VCaP (cell line): ENCODE measurements around the gene WWOX.
A peak's percentile ranks its signal among the peaks of the same experiment; 100 is the strongest.

ENCODE experiments used
- H3K27ac ChIP-seq: fragments of 450-650 bp; 2 replicates; pipeline ENCODE4 v1.5.1; 2017
- TF ChIP-seq, protein P1 (sequence below): fragments of 450-650 bp; conservative IDR thresholded peaks from 2 replicates; pipeline ENCODE4 v1.5.1; 2017; ENCODE audit warnings: mild to moderate bottlenecking, moderate library complexity

WWOX gene

DNA sequence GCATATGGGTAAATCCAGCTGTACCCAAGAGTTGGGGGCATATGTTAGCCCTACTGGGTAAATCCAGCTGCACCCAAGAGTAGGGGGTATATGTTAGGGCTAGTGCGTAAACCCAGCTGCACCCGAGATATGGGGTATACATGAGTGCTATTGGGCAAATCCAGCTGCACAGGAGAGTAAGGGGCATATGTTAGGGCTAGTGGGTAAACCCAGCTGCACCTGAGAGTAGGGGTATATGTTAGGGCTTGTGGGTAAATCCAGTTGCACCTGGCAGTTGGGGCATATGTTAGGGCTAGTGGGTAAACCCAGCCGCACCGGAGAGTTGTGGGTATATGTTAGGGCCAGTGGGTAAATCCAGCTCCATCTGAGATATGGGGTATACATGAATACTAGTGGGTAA is 80.9 kb downstream of the WWOX start:
- H3K27ac ChIP-seq, result no peak overlapping the region
- TF ChIP-seq, protein P1, sequence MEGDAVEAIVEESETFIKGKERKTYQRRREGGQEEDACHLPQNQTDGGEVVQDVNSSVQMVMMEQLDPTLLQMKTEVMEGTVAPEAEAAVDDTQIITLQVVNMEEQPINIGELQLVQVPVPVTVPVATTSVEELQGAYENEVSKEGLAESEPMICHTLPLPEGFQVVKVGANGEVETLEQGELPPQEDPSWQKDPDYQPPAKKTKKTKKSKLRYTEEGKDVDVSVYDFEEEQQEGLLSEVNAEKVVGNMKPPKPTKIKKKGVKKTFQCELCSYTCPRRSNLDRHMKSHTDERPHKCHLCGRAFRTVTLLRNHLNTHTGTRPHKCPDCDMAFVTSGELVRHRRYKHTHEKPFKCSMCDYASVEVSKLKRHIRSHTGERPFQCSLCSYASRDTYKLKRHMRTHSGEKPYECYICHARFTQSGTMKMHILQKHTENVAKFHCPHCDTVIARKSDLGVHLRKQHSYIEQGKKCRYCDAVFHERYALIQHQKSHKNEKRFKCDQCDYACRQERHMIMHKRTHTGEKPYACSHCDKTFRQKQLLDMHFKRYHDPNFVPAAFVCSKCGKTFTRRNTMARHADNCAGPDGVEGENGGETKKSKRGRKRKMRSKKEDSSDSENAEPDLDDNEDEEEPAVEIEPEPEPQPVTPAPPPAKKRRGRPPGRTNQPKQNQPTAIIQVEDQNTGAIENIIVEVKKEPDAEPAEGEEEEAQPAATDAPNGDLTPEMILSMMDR, result no peak

DNA sequence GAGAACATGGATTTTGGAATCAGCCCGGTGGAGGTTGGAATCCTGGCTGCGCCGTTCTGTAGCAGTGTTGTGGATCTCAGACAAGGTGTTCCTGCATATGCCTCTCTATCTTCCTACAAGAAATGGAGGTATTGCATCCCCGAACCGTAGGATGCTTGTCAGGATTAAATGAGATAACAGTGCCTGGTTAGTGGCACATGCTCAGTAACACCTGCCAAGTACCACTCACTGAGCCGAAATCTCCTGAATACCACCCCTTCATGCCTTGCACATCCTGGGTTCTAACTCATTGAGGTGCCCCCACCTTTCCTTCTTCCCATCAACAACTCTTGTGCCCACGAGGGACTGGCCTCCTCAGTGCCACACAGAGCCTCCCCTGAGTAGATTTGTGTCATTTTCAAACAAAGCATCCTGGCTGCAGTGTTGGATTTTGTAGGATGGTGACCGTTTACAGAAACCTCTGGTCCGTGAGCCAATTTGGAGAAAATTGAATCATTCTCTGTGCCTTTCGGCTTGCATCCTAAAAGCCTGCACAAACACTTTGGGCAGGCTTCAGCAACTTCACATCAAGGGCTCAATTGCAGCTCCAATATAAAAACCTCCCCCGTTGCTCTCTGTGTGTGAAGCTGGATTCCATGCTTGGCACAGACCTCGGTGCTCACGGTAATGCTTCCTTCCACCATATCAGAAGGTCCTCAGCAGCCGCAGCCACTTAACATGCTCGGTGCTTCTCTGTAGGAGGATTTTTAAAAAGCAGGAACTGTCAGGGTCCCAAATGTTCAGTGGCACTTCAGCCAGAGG is 84.2 kb downstream of the WWOX start:
- TF ChIP-seq, protein P1, result no peak
- peak overlapping the region; percentile 75 for H3K27ac ChIP-seq

DNA sequence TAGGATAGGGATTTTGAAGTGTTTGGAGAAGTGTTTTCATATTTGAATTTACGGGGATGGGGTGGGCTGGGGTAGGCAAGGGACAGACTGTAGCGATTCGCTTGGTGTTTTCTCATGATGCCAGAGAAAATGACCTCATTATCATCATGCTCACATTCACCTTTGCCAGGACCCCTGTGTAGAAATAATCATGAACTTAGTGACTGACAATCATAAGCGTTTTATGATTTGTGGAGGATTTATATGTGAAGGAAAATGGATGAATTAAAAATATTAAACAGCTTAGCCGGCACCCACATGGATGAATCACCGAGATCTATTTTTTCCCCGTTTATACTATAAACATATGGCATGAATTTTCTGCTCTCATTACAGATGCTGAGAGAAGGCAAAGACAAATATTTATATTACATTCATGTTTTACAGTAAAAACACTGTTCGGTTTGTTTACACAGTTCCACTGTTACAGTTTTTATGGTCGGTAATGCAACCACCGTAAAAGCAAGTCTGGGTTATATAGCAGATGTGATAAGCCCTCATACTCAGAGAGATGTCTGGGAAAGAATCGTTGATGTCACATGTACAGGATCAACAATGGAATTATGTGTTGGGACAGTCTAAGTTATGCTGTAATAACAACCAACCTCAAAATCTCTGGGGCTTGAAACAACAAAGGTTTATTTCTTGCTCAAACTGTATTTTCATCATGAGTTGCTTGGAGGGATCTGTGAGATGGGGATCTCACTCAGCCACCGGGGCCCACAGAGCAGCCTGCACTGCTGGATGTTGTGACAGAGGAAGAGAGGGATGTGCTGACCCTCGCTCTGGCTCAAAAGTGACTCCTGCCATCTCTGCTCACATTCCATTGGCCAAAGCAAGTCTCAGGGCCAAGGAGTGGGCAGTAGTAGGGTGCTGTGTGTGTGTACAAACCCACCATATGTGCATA is 85.1 kb downstream of the WWOX start:
- TF ChIP-seq, protein P1, result no peak
- H3K27ac ChIP-seq, result peak overlapping the region; percentile 75

DNA sequence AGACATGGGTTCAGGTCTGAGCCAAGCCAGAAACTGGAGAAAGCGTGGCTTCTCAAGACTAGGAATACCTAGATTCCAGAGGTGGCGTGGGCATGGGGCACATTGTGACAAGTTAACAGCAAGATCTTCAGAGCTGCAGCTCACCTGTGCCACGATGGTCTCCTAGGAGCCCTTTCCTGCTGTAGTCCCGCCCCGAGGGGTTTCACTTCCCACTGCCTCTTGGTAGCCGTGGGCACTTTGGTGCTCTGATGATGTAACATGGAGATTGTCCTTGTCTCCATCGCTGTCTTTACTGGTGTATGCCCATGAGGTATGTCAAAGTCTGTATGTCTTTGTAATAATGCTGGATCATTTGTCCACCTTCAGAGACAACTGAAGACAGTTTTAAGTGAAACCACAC is 89.7 kb downstream of the WWOX start:
- H3K27ac ChIP-seq, result no peak overlapping the region
- TF ChIP-seq, protein P1, result no peak

DNA sequence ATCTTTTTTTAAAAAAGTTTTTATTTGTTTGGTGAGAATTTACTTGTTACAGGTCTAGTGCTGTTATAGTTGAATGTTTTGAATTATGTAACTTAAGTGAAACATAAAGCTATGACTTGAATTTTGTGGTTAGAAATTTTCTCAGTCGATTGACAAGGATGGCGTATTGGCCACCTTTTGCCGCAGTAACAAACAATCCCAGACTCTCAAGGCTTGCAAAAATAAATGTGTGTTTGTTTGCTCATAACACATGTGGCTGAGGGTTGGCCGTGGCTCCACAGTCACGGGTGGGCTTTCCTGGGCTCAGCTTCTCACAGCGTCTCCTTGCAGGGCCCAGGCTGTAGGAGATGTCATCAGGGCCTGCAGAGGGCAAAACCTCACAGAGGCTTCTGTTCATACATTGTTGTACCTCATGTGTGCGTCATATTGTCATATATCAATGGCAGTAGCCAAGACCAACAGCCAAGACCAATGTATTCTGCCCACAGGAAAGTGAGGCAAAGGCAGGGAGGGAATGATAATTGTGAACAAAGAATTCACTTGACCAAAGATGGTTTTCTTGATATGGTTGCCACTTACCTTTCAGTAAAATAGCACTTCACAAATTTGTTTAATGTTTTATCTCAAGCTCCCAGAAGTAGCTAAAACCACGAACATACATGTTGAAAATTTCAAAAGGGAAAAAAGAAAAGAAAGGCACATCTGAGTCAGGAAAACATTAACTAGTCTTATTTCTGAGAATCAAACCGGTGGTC is 93.5 kb downstream of the WWOX start:
- TF ChIP-seq, protein P1, result no peak
- no peak overlapping the region for H3K27ac ChIP-seq

DNA sequence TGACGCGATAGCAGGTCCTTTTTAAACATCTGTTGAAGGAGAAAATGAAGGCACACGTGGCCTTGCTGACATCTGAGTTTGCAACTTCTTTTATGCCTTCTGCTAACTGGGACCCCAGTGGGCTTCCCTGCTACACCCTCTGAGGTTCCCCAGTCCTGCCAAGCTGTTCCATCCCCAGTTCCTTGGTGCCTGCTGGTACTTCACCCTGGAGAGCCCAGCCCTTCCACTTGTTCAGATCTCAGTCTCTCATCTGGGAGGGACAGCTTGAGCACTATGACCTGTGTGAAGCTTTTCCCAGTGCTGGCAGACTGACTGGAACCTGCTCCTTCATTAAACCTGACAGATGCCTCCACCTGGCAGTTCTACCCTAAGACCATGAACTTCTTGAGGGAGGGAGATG is 95.5 kb downstream of the WWOX start:
- no peak overlapping the region for H3K27ac ChIP-seq
- TF ChIP-seq, protein P1, result no peak

DNA sequence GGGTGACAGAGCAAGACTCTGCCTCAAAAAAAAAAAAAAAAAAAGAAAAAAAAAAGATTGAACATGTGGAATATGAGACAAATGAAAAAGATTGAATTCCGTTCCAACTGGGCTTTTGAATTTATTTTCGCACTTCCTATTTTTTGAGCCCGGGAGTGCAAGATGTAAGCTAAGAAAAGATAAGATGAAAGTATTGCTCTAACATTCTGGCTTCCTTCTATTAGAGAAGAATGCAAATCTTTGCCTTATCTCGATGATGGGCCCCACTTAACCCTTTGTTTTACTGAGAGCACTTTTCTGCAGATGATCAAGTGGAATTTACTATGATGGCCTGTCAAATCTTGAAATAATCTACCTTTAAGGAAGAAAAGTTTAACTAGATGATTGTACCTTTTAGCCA is 96.3 kb downstream of the WWOX start:
- TF ChIP-seq, protein P1, result no peak
- no peak overlapping the region for H3K27ac ChIP-seq
